Hematopoietic multipotent progenitor cell treated with erythropoietin and hydrocortisone succinate and interleukin-3 and kit ligand, for 15 days (in vitro differentiated cells): ENCODE measurements around the gene DMKN.

Experiments used
- DNase-seq: peaks from one replicate; pipeline ENCODE4 v3.0.0-alpha.2; 2015; ENCODE audit warnings: low spot score

The DMKN gene

DNA sequence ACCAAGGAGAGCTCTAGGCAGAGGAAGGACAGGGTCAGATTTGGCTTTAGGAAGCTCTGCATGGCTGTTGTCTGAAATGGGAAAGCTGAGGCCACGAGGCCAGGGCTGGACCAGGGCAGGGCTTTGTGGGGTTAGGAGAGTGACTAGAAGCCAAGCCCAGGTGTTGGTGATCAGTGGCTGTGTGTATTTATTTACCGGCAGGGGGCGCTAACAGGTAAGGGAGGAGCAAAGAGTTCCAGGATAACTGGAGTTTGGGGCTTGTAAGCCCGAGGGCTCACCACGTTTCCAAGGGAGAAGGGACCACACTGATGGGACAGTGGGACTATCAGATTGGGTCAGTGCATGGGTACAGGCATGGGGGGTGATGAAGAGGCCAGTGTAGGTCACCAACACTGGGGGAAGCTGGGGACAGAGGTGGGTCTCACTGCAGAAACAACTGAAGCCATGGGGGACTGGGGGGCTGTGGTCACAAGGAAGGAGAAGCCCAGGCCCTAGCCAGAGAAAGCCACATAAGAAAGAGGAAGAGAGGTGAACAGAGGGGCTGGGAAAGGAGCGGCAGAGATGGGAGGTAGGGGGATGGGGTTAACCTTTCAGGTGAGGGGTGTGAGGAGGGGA, 35.8 kb upstream of the DMKN start:
- peak; percentile 85 for DNase-seq

- no peak for DNase-seq
Observed at GRCh38 chr19:35546532-35546931, 33.1 kb upstream of the DMKN start.

GRCh38 chr19:35545855-35546381, 32.5 kb upstream of the DMKN start:
- peak; percentile 10 for DNase-seq

- DNase-seq: peak; percentile 74
Observed at GRCh38 chr19:35545001-35545854, 31.8 kb upstream of the DMKN start, which contains the start of gene TMEM147. TMEM147 (plus strand) TSS chr19:35545626; CDS start chr19:35545740, 114 bp downstream.

- no peak for DNase-seq
Observed at GRCh38 chr19:35544110-35544802, 30.8 kb upstream of the DMKN start.

GRCh38 chr19:35543280-35544109, 30.0 kb upstream of the DMKN start:
- no peak for DNase-seq

- DNase-seq: no peak
Observed at GRCh38 chr19:35542209-35542608, 28.8 kb upstream of the DMKN start.

GRCh38 chr19:35540356-35540927, 27.0 kb upstream of the DMKN start:
- DNase-seq: no peak

DNA sequence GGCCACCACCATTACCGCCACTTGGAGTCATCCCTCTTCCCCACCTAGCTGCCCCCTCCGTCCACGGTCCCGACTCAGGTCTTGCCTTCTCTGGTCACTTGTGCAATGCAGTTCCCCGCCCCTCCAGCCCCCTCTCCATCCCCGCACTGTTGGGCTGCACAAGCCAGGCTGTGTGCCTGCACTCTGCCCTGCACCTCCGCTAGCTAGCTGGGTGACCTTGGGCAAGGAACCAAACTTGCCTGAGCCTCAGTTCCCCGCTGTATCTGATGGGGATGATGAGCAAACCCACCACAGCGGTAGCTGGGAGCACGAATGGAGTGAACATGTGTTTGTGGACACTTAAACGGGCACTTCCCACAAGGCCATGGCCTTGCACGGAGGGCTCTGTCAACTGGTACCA, 26.4 kb upstream of the DMKN start:
- no peak for DNase-seq

DNA sequence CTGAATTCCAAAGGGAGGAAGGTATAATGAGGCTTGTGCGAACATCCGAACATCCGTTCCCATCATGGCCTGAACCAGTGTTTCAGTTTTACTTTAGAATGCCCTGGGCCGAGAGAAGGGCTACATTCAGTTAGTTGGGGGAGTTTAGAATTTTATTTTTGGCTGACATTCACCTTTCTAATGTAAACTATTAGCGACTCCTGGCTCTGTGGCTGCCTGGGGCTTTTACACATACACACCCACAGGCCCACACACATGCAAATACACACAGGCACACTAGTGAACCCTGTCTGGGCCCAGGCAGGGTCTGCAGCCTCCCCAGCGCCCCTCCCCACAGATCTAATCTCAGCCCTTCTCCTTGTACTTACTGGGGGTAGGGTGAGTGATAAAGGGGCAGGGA, 25.9 kb upstream of the DMKN start:
- no peak for DNase-seq

DNA sequence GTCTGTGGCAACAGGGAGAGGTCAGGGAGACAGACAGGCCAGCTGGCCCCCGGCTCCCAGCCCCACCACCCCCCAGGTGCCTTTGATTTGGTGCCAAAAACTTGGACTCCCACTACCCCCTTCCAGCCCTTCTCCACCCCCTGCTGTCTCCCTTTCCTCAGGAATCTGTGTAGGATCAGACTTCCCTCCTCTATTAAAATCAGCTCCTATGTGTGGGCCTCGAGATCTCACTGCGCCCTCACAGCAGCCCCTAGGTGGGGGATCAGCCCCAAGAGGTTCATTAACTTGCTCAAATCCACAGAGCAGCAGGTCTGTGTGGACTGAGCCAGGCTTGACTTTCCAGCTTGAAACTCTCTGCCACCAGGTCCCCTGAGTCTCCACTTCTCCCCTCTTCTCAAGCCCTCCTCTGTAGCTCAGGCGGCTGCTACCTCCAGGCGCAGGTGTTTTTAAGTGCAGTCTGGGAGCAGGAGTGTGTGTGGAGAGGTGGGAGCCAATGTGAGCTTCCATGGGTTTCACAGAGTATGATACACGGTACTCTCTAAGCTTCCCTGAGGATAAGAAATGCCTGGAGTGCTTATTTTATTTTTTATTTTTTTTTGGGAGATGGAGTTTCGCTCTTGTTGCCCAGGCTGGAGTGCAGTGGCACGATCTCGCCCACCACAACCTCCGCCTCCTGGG, 21.5 kb upstream of the DMKN start:
- DNase-seq: no peak

- no peak for DNase-seq
Observed at GRCh38 chr19:35533822-35534392, 20.5 kb upstream of the DMKN start.

- DNase-seq: no peak
Observed at GRCh38 chr19:35533201-35533821, 19.9 kb upstream of the DMKN start, which contains the start of gene GAPDHS. GAPDHS (plus strand) TSS chr19:35533456; CDS start chr19:35533528, 72 bp downstream.

GRCh38 chr19:35531291-35531690, 17.8 kb upstream of the DMKN start:
- no peak for DNase-seq

- DNase-seq: no peak
Observed at GRCh38 chr19:35529241-35530218, 16.1 kb upstream of the DMKN start.

GRCh38 chr19:35528218-35529038, 15.0 kb upstream of the DMKN start, which contains the start of gene SBSN:
SBSN (minus strand) TSS chr19:35528311; CDS start chr19:35528281, 30 bp downstream.
- DNase-seq: no peak

DNA sequence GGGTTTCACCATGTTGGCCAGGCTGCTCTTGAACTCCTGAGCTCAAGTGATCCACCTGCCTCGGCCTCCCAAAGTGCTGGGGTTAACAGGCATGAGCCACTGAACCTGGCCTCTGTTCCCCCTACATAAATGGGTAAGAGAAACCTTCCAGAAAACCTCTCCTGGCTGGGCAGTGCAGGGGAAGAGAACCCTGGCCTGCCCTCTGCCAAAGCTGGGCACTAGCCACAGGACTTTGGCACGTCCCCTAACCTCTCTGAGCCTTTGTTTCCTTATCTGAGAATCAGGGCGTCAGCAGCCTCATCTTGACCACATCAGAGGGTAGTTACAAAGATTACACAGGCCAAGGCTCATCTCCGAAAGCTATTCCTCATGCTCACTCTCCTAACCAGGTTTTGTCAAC, 12.4 kb upstream of the DMKN start:
- no peak for DNase-seq
